Memory B cell (primary cell): Measurements from ENCODE around the gene WDR41.

ENCODE experiments used
- ATAC-seq: fragments of 150-1000 bp; cut with Tn5 transposase; 2 replicates; pipeline ENCODE4 v1.10.0; 2021; ENCODE audit warnings: low read depth, mild to moderate bottlenecking, moderate library complexity
- DNase-seq, 2 donors: peaks; one replicate each; pipeline ENCODE4 v3.0.0; 2022; ENCODE audit warnings: low spot score in 2 of 2
- H3K27ac Mint-ChIP-seq: one replicate; pipeline ENCODE4 v1.8.0; 2022; ENCODE audit warnings: mild to moderate bottlenecking, moderate library complexity, mixed read lengths
- H3K27me3 Mint-ChIP-seq: one replicate; pipeline ENCODE4 v1.8.0; 2022; ENCODE audit warnings: mixed read lengths
- H3K36me3 Mint-ChIP-seq: one replicate; pipeline ENCODE4 v1.8.0; 2022; ENCODE audit warnings: mild to moderate bottlenecking, mixed read lengths
- H3K4me1 Mint-ChIP-seq: one replicate; pipeline ENCODE4 v1.8.0; 2022; ENCODE audit warnings: mixed read lengths
- H3K4me3 Mint-ChIP-seq: one replicate; pipeline ENCODE4 v1.8.0; 2022; ENCODE audit warnings: mild to moderate bottlenecking, moderate library complexity, mixed read lengths
- H3K9me3 Mint-ChIP-seq: one replicate; pipeline ENCODE4 v1.8.0; 2022; ENCODE audit warnings: mixed read lengths

Gene WDR41

GRCh38 chr5:77430726-77431125 is 61.4 kb downstream of the WDR41 start:
- H3K9me3 Mint-ChIP-seq: no peaks in the 10 kb centered on the region
- H3K4me1 Mint-ChIP-seq: no peaks in the 10 kb centered on the region
- no peak overlapping the region for H3K4me3 Mint-ChIP-seq
- H3K27ac Mint-ChIP-seq: no peak overlapping the region
- DNase-seq: no peak
- no peak for ATAC-seq
- H3K27me3 Mint-ChIP-seq: no peaks in the 10 kb centered on the region
- peaks cover 25% of the 10 kb centered on the region for H3K36me3 Mint-ChIP-seq

- Mint-ChIP-seq H3K27ac (no peak overlapping the region), H3K4me3 (no peak overlapping the region), H3K36me3 (peaks cover 11% of the 10 kb centered on the region), H3K4me1 (peaks cover 2% of the 10 kb centered on the region), H3K27me3 (no peaks in the 10 kb centered on the region), H3K9me3 (no peaks in the 10 kb centered on the region)
- DNase-seq (no peak), ATAC-seq (no peak)
Observed at GRCh38 chr5:77428526-77428925, 63.6 kb downstream of the WDR41 start.

- ATAC-seq (no peak), DNase-seq (no peak)
- Mint-ChIP-seq H3K9me3 (no peaks in the 10 kb centered on the region), H3K4me1 (peaks cover 2% of the 10 kb centered on the region), H3K36me3 (peaks cover 10% of the 10 kb centered on the region), H3K27ac (no peak overlapping the region), H3K4me3 (no peak overlapping the region), H3K27me3 (no peaks in the 10 kb centered on the region)
Observed at GRCh38 chr5:77427998-77428397, 64.1 kb downstream of the WDR41 start.

- no peak overlapping the region for H3K27ac Mint-ChIP-seq
- peaks cover 2% of the 10 kb centered on the region for H3K4me1 Mint-ChIP-seq
- no peaks in the 10 kb centered on the region for H3K27me3 Mint-ChIP-seq
- H3K36me3 Mint-ChIP-seq: peaks cover 7% of the 10 kb centered on the region
- H3K4me3 Mint-ChIP-seq: no peak overlapping the region
- DNase-seq (no peak), ATAC-seq (no peak)
- H3K9me3 Mint-ChIP-seq: no peaks in the 10 kb centered on the region
Observed at GRCh38 chr5:77426670-77427069, 65.4 kb downstream of the WDR41 start.

- DNase-seq (no peak), ATAC-seq (no peak)
- Mint-ChIP-seq H3K4me1 (peaks cover 2% of the 10 kb centered on the region), H3K36me3 (peaks cover 7% of the 10 kb centered on the region), H3K27me3 (no peaks in the 10 kb centered on the region), H3K27ac (no peak overlapping the region), H3K9me3 (no peaks in the 10 kb centered on the region), H3K4me3 (no peak overlapping the region)
Observed at GRCh38 chr5:77425998-77426659, 66.0 kb downstream of the WDR41 start.

GRCh38 chr5:77425420-77425819 is 66.7 kb downstream of the WDR41 start:
- Mint-ChIP-seq H3K36me3 (peaks cover 4% of the 10 kb centered on the region), H3K27me3 (no peaks in the 10 kb centered on the region), H3K9me3 (no peaks in the 10 kb centered on the region), H3K27ac (no peak overlapping the region), H3K4me1 (peaks cover 2% of the 10 kb centered on the region), H3K4me3 (no peak overlapping the region)
- no peak for DNase-seq
- ATAC-seq: no peak

- ATAC-seq: no peak
Observed at GRCh38 chr5:77424921-77425320, 67.2 kb downstream of the WDR41 start.

GRCh38 chr5:77423022-77423750 is 68.9 kb downstream of the WDR41 start:
- DNase-seq (no peak), ATAC-seq (peak; percentile 22)
- Mint-ChIP-seq H3K36me3 (peaks cover 2% of the 10 kb centered on the region), H3K4me1 (peaks cover 2% of the 10 kb centered on the region), H3K27ac (no peak overlapping the region), H3K27me3 (no peaks in the 10 kb centered on the region), H3K4me3 (no peak overlapping the region), H3K9me3 (no peaks in the 10 kb centered on the region)

More at GRCh38 chr5:77424921-77425320, 67.2 kb downstream of the WDR41 start:
- Mint-ChIP-seq H3K36me3 (peaks cover 4% of the 10 kb centered on the region), H3K27ac (no peak overlapping the region), H3K4me1 (peaks cover 2% of the 10 kb centered on the region), H3K9me3 (no peaks in the 10 kb centered on the region), H3K27me3 (no peaks in the 10 kb centered on the region), H3K4me3 (no peak overlapping the region)
- no peak for DNase-seq

- no peaks in the 10 kb centered on the region for H3K9me3 Mint-ChIP-seq
- no peak overlapping the region for H3K27ac Mint-ChIP-seq
- no peak overlapping the region for H3K4me3 Mint-ChIP-seq
- DNase-seq: no peak
- H3K36me3 Mint-ChIP-seq: no peaks in the 10 kb centered on the region
- peaks cover 2% of the 10 kb centered on the region for H3K4me1 Mint-ChIP-seq
- H3K27me3 Mint-ChIP-seq: peaks cover 2% of the 10 kb centered on the region
- ATAC-seq: no peak
Observed at GRCh38 chr5:77420940-77421339, 71.2 kb downstream of the WDR41 start.

GRCh38 chr5:77419644-77420582 is 72.2 kb downstream of the WDR41 start:
- no peak for ATAC-seq
- H3K36me3 Mint-ChIP-seq: no peaks in the 10 kb centered on the region

GRCh38 chr5:77418601-77419581 is 73.2 kb downstream of the WDR41 start:
- Mint-ChIP-seq H3K4me1 (peaks cover 2% of the 10 kb centered on the region), H3K36me3 (no peaks in the 10 kb centered on the region), H3K4me3 (no peak overlapping the region), H3K9me3 (no peaks in the 10 kb centered on the region), H3K27me3 (peaks cover 3% of the 10 kb centered on the region), H3K27ac (no peak overlapping the region)
- DNase-seq (no peak), ATAC-seq (no peak)

More at GRCh38 chr5:77419644-77420582, 72.2 kb downstream of the WDR41 start:
- no peak overlapping the region for H3K27ac Mint-ChIP-seq
- H3K9me3 Mint-ChIP-seq: no peaks in the 10 kb centered on the region
- no peak overlapping the region for H3K4me3 Mint-ChIP-seq
- peaks cover 2% of the 10 kb centered on the region for H3K4me1 Mint-ChIP-seq
- peaks cover 3% of the 10 kb centered on the region for H3K27me3 Mint-ChIP-seq
- no peak for DNase-seq

GRCh38 chr5:77418162-77418561 is 74.0 kb downstream of the WDR41 start:
- no peak overlapping the region for H3K4me3 Mint-ChIP-seq
- H3K36me3 Mint-ChIP-seq: no peaks in the 10 kb centered on the region
- DNase-seq (no peak), ATAC-seq (no peak)
- H3K4me1 Mint-ChIP-seq: no peaks in the 10 kb centered on the region
- no peak overlapping the region for H3K27ac Mint-ChIP-seq
- peaks cover 3% of the 10 kb centered on the region for H3K27me3 Mint-ChIP-seq
- no peaks in the 10 kb centered on the region for H3K9me3 Mint-ChIP-seq

GRCh38 chr5:77413049-77413448 is 79.1 kb downstream of the WDR41 start:
- H3K36me3 Mint-ChIP-seq: no peaks in the 10 kb centered on the region
- no peak overlapping the region for H3K4me3 Mint-ChIP-seq
- no peaks in the 10 kb centered on the region for H3K9me3 Mint-ChIP-seq
- H3K4me1 Mint-ChIP-seq: no peaks in the 10 kb centered on the region
- no peak overlapping the region for H3K27ac Mint-ChIP-seq
- no peak for ATAC-seq
- peaks cover 7% of the 10 kb centered on the region for H3K27me3 Mint-ChIP-seq
- no peak for DNase-seq
